H9 (cell line): Measurements from ENCODE around the gene AKR1C2. TPM values are rescaled to one million over a fixed set of nuclear protein-coding genes. Genes with fewer than 3 reads are reported as not detected.
"Not testable (repeated sequence)": the region's sequence is repeated elsewhere in the genome, so short reads cannot be mapped to it uniquely, and the experiment has no call there.

ENCODE experiments used
- DNase-seq: peaks from one replicate; pipeline ENCODE4 v3.0.0-alpha.2; 2017
- H2AFZ ChIP-seq: one replicate; pipeline ENCODE4 v1.6.1; 2013; ENCODE audit warnings: mild to moderate bottlenecking, low read length, control low read depth, moderate library complexity
- H2AK5ac ChIP-seq: 2 replicates; pipeline ENCODE4 v1.6.1; 2013; ENCODE audit warnings: low read length, control low read depth, mixed read lengths; ENCODE audit not compliant: insufficient read length
- H2BK120ac ChIP-seq: one replicate; pipeline ENCODE4 v1.6.1; 2013; ENCODE audit warnings: low read depth, mild to moderate bottlenecking, low read length, control low read depth, inconsistent platforms; ENCODE audit not compliant: poor library complexity, severe bottlenecking
- H2BK12ac ChIP-seq: 2 replicates; pipeline ENCODE4 v1.6.1; 2013; ENCODE audit warnings: low read length, control low read depth, mixed read lengths, low read depth; ENCODE audit not compliant: insufficient read length
- H2BK15ac ChIP-seq: 2 replicates; pipeline ENCODE4 v1.6.1; 2013; ENCODE audit warnings: low read depth, low read length, control low read depth
- H2BK20ac ChIP-seq: one replicate; pipeline ENCODE4 v1.6.1; 2013; ENCODE audit warnings: low read depth, mild to moderate bottlenecking, low read length, control low read depth, inconsistent platforms; ENCODE audit not compliant: poor library complexity, severe bottlenecking
- H2BK5ac ChIP-seq: 2 replicates; pipeline ENCODE4 v1.6.1; 2013; ENCODE audit warnings: low read length, control low read depth, mixed read lengths; ENCODE audit not compliant: insufficient read length
- H3K14ac ChIP-seq: 2 replicates; pipeline ENCODE4 v1.6.1; 2013; ENCODE audit warnings: low read length, control low read depth; ENCODE audit not compliant: insufficient read depth
- H3K18ac ChIP-seq: 2 replicates; pipeline ENCODE4 v1.6.1; 2013; ENCODE audit warnings: low read depth, mild to moderate bottlenecking, mixed read lengths, low read length, control low read depth; ENCODE audit not compliant: insufficient read length
- H3K23ac ChIP-seq: 2 replicates; pipeline ENCODE4 v1.6.1; 2013; ENCODE audit warnings: low read length, control low read depth, mixed read lengths, low read depth; ENCODE audit not compliant: insufficient read length
- H3K23me2 ChIP-seq: 2 replicates; pipeline ENCODE4 v1.6.1; 2013; ENCODE audit warnings: low read depth, mild to moderate bottlenecking, mixed read lengths, low read length, control low read depth; ENCODE audit not compliant: insufficient read length, poor library complexity, severe bottlenecking
- H3K27ac ChIP-seq: 2 replicates; pipeline ENCODE4 v1.5.1; 2013; ENCODE audit warnings: low read length, control low read depth, mixed read lengths, low read depth; ENCODE audit not compliant: insufficient read length
- H3K27me3 ChIP-seq: 2 replicates; pipeline ENCODE4 v1.6.1; 2013; ENCODE audit warnings: low read length, control low read depth, inconsistent platforms; ENCODE audit not compliant: insufficient read depth
- H3K4ac ChIP-seq: 2 replicates; pipeline ENCODE4 v1.6.1; 2013; ENCODE audit warnings: low read depth, mild to moderate bottlenecking, control low read depth, inconsistent platforms, low read length, moderate library complexity
- H3K4me1 ChIP-seq: 2 replicates; pipeline ENCODE4 v1.6.1; 2013; ENCODE audit warnings: low read length, control low read depth, inconsistent platforms; ENCODE audit not compliant: insufficient read depth
- H3K4me2 ChIP-seq: 2 replicates; pipeline ENCODE4 v1.6.1; 2013; ENCODE audit warnings: low read length, control low read depth, mixed read lengths; ENCODE audit not compliant: insufficient read length, insufficient read depth
- H3K56ac ChIP-seq: 2 replicates; pipeline ENCODE4 v1.6.1; 2013; ENCODE audit warnings: low read depth, mild to moderate bottlenecking, mixed read lengths, low read length, control low read depth; ENCODE audit not compliant: insufficient read length
- H3K79me1 ChIP-seq: 2 replicates; pipeline ENCODE4 v1.6.1; 2013; ENCODE audit warnings: low read depth, mild to moderate bottlenecking, moderate library complexity, low read length, control low read depth, inconsistent platforms; ENCODE audit not compliant: insufficient read depth, poor library complexity, severe bottlenecking
- H3K79me2 ChIP-seq: 2 replicates; pipeline ENCODE4 v1.6.1; 2013; ENCODE audit warnings: low read length, control low read depth, inconsistent platforms; ENCODE audit not compliant: insufficient read depth
- H3K9ac ChIP-seq: 2 replicates; pipeline ENCODE4 v1.6.1; 2013; ENCODE audit warnings: low read length, control low read depth, mixed read lengths; ENCODE audit not compliant: insufficient read length; ENCODE audit errors: extremely low read depth
- H3K9me3 ChIP-seq: one replicate; pipeline ENCODE4 v1.6.1; 2013; ENCODE audit warnings: low read depth, low read length, inconsistent platforms; ENCODE audit not compliant: control insufficient read depth
- H3T11ph ChIP-seq: one replicate; pipeline ENCODE4 v1.6.1; 2013; ENCODE audit warnings: mild to moderate bottlenecking, low read length, control low read depth, inconsistent platforms
- H4K20me1 ChIP-seq: one replicate; pipeline ENCODE4 v1.6.1; 2013; ENCODE audit not compliant: control insufficient read depth, insufficient read length, insufficient read depth
- H4K5ac ChIP-seq: 2 replicates; pipeline ENCODE4 v1.6.1; 2013; ENCODE audit warnings: low read depth, mild to moderate bottlenecking, mixed read lengths, low read length, control low read depth; ENCODE audit not compliant: insufficient read length
- H4K8ac ChIP-seq: replicated peaks from 2 replicates; pipeline ENCODE4 v1.6.1; 2013; ENCODE audit warnings: low read length, control low read depth, mixed read lengths, low read depth; ENCODE audit not compliant: insufficient read length
- H4K91ac ChIP-seq: 2 replicates; pipeline ENCODE4 v1.6.1; 2013; ENCODE audit warnings: low read depth, mild to moderate bottlenecking, moderate library complexity, mixed read lengths, low read length, control low read depth; ENCODE audit not compliant: insufficient read length
- H3K27ac Mint-ChIP-seq, 3 experiments: 2 replicates in 2 of 3; 3 replicates in 1 of 3; pipeline ENCODE4 v1.8.0; 2020 to 2021; ENCODE audit warnings: mixed read lengths in 3 of 3, mild to moderate bottlenecking in 1 of 3, moderate library complexity in 1 of 3
- H3K27me3 Mint-ChIP-seq: 2 replicates; pipeline ENCODE4 v1.8.0; 2021; ENCODE audit warnings: low read depth, mild to moderate bottlenecking, moderate library complexity, mixed read lengths
- H3K36me3 Mint-ChIP-seq, 3 experiments: 2 replicates in 2 of 3; 3 replicates in 1 of 3; pipeline ENCODE4 v1.8.0; 2020 to 2021; ENCODE audit warnings: low read depth in 3 of 3, mixed read lengths in 3 of 3; ENCODE audit not compliant: insufficient read depth in 1 of 3
- H3K4me1 Mint-ChIP-seq, 2 experiments: 2 replicates each; pipeline ENCODE4 v1.8.0; 2020; ENCODE audit warnings: mixed read lengths in 2 of 2
- H3K4me3 Mint-ChIP-seq, 2 experiments: 2 replicates in 1 of 2; 3 replicates in 1 of 2; pipeline ENCODE4 v1.8.0; 2020 to 2021; ENCODE audit warnings: mild to moderate bottlenecking in 2 of 2, mixed read lengths in 2 of 2, moderate library complexity in 1 of 2
- H3K9me3 Mint-ChIP-seq, 2 experiments: 2 replicates in 1 of 2; 3 replicates in 1 of 2; pipeline ENCODE4 v1.8.0; 2020; ENCODE audit warnings: mild to moderate bottlenecking in 2 of 2, mixed read lengths in 2 of 2, moderate library complexity in 1 of 2
- WGBS: extraction: QIAGEN DNeasy Blood & Tissue Kit; methylation state at CpG from one replicate; pipeline ENCODE4 v1.1.7; 2013; ENCODE audit warnings: missing lambda C conversion rate, low lambda C conversion rate, mixed read lengths; ENCODE audit not compliant: insufficient read length; ENCODE audit errors: extremely low coverage; 5-methylcytosine and 5-hydroxymethylcytosine counted together
- total RNA-seq: library from RNA; stranded (reverse); gene quantifications from 2 replicates; pipeline ENCODE4 v1.2.1, GENCODE V29; 2021

Gene AKR1C2
- total RNA-seq, 1 experiment from 2014 or later, result 0.74 TPM

- not testable (repeated sequence) for H4K8ac ChIP-seq, H3K4me1 ChIP-seq, H3K4me2 ChIP-seq, H2AFZ ChIP-seq, H2BK5ac ChIP-seq, H4K20me1 ChIP-seq, H3K27ac Mint-ChIP-seq, H3K56ac ChIP-seq, H3K23me2 ChIP-seq, H2BK15ac ChIP-seq, H3K27ac ChIP-seq, H3T11ph ChIP-seq, H2BK20ac ChIP-seq, H3K27me3 ChIP-seq, H3K4me1 Mint-ChIP-seq, H3K4ac ChIP-seq, H3K79me1 ChIP-seq, H3K18ac ChIP-seq, DNase-seq, H3K4me3 Mint-ChIP-seq, H3K9me3 ChIP-seq, H2BK12ac ChIP-seq, H4K5ac ChIP-seq, H2AK5ac ChIP-seq, H3K23ac ChIP-seq, H2BK120ac ChIP-seq, H3K27me3 Mint-ChIP-seq, H3K79me2 ChIP-seq, H4K91ac ChIP-seq, H3K14ac ChIP-seq, H3K9ac ChIP-seq
- Mint-ChIP-seq H3K36me3 (peaks cover 3 to 16% (median 4%) of the 10 kb centered on the region in 3 experiments; a peak in 6 of 7 replicates), H3K9me3 (peaks cover 40 to 60% of the 10 kb centered on the region in 2 experiments)
- WGBS, result no CpG with 5 or more reads among the region's 4 CpGs
Observed at GRCh38 chr10:5031588-5031987, 27.9 kb upstream of the AKR1C2 start.
